ENCODE measurements around the gene VAC14. TPM values are rescaled to one million over a fixed set of nuclear protein-coding genes. Genes with fewer than 3 reads are reported as not detected.

Gene VAC14
- total RNA-seq, 2 experiments from 2014 or later: 23.0 to 23.6 TPM

DNA sequence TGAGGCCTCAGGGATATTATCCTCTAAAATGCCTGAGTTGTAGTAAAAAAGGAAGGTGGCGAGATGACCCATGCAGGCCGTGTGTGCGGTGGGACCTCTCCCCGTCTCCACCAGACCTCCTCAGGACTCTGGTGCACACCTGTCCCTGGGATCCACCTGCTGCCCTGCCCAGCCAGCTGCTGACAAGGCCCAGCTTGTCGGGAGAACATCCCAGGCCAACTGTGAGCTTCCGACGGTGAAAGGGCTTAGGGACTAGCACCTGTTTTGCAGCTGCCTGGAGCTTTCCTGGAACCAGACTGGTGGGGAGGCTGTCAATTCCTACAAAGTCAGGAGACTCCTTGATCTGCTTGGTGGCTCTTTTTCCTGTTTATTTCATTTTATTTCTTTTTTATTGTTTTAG, 143.0 kb downstream of the VAC14 start:
- Histone ChIP-seq H3K9me3 (ENCODE audit: control insufficient read depth in 1 of 2, insufficient read depth in 1 of 2, low read length in 2 of 2) (no peaks in the 10 kb centered on the region), H3K27ac (ENCODE audit: low read depth in 1 of 2, low read length in 2 of 2) (no peak overlapping the region), H3K27me3 (ENCODE audit: control insufficient read depth in 1 of 2, insufficient read depth in 2 of 2, low read length in 2 of 2) (no peaks in the 10 kb centered on the region), H3K4me1 (ENCODE audit: insufficient read depth, low read length) (peaks cover 4% of the 10 kb centered on the region), H3K4me3 (ENCODE audit: low read length) (no peak overlapping the region), H3K36me3 (ENCODE audit: insufficient read depth, low read length) (no peaks in the 10 kb centered on the region)
- no peak for TF ChIP-seq CTCF (IDR thresholded peaks at IDR 0.05)
- H3K36me3 Mint-ChIP-seq (ENCODE audit: low read depth): no peaks in the 10 kb centered on the region
- intact Hi-C loops (cut with DNase I, micrococcal nuclease): loop anchor here (10.0 kb wide), 2 partner anchors 493 to 1263 kb away; no protein-coding TSS in a partner anchor
- no peak overlapping the region for H3K4me3 Mint-ChIP-seq
- ChIA-PET CTCF (no interaction called here), POLR2A (no interaction called here)
- H3K27me3 Mint-ChIP-seq: no peaks in the 10 kb centered on the region
- peaks cover 4% of the 10 kb centered on the region for H3K4me1 Mint-ChIP-seq (ENCODE audit: low read depth)
- H3K27ac Mint-ChIP-seq: no peak overlapping the region
- DNase-seq: no peak
- H3K9me3 Mint-ChIP-seq: no peaks in the 10 kb centered on the region
- ATAC-seq (ENCODE audit: poor library complexity): no peak

DNA sequence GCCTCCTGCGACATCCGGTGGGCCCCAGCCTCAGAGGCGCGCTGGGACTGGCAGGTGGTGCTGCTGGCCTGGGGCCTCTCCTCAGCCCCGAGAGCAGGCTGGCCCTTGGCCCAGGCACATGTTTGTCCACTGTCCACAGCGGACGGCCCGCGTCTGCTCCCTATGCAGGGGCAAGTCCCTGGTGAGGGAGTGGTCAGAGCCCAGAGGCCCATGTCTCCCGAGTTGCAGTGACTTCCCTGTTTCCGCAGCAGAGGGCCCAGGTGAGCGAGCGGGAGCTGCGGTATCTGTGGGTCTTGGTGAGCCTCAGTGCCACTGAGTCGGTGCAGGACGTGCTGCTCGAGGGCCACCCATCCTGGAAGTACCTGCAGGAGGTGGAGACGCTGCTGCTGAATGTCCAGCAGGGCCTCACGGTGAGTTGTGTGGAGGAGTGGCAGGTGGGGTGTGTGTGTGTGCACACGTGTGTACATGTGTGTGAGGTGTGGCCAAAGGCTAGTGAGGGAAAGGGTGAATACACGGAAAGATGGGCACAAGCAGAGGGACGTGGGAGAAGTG, 144.2 kb downstream of the VAC14 start:
- intact Hi-C loops (cut with DNase I, micrococcal nuclease): loop anchor here (10.0 kb wide), 2 partner anchors 492 to 1262 kb away; no protein-coding TSS in a partner anchor
- Histone ChIP-seq H3K4me1 (ENCODE audit: insufficient read depth, low read length) (peaks cover 4% of the 10 kb centered on the region), H3K27ac (ENCODE audit: low read depth in 1 of 2, low read length in 2 of 2) (no peak overlapping the region), H3K9me3 (ENCODE audit: control insufficient read depth in 1 of 2, insufficient read depth in 1 of 2, low read length in 2 of 2) (no peaks in the 10 kb centered on the region), H3K4me3 (ENCODE audit: low read length) (no peak overlapping the region), H3K36me3 (ENCODE audit: insufficient read depth, low read length) (no peaks in the 10 kb centered on the region), H3K27me3 (ENCODE audit: control insufficient read depth in 1 of 2, insufficient read depth in 2 of 2, low read length in 2 of 2) (no peaks in the 10 kb centered on the region)
- no peak overlapping the region for H3K4me3 Mint-ChIP-seq
- POLR2A ChIA-PET: no interaction called here
- CTCF ChIA-PET: no interaction called here
- H3K27ac Mint-ChIP-seq: no peak overlapping the region
- DNase-seq: no peak
- ATAC-seq (ENCODE audit: poor library complexity): no peak
- H3K36me3 Mint-ChIP-seq (ENCODE audit: low read depth): no peaks in the 10 kb centered on the region
- no peaks in the 10 kb centered on the region for H3K9me3 Mint-ChIP-seq
- peaks cover 4% of the 10 kb centered on the region for H3K4me1 Mint-ChIP-seq (ENCODE audit: low read depth)
- no peaks in the 10 kb centered on the region for H3K27me3 Mint-ChIP-seq
- TF ChIP-seq CTCF (IDR thresholded peaks at IDR 0.05): no peak

GRCh38 chr16:70656065-70656711, 144.8 kb downstream of the VAC14 start:
- ChIA-PET POLR2A (no interaction called here), CTCF (no interaction called here)
- no peaks in the 10 kb centered on the region for H3K27me3 ChIP-seq (ENCODE audit: control insufficient read depth in 1 of 2, insufficient read depth in 2 of 2, low read length in 2 of 2)
- H3K27ac ChIP-seq (ENCODE audit: low read depth in 1 of 2, low read length in 2 of 2): no peak overlapping the region
- Mint-ChIP-seq H3K27ac (no peak overlapping the region), H3K4me3 (no peak overlapping the region), H3K27me3 (no peaks in the 10 kb centered on the region), H3K4me1 (ENCODE audit: low read depth) (peaks cover 4% of the 10 kb centered on the region), H3K36me3 (ENCODE audit: low read depth) (no peaks in the 10 kb centered on the region), H3K9me3 (no peaks in the 10 kb centered on the region)
- no peaks in the 10 kb centered on the region for H3K36me3 ChIP-seq (ENCODE audit: insufficient read depth, low read length)
- DNase-seq (no peak), ATAC-seq (ENCODE audit: poor library complexity) (no peak)
- H3K9me3 ChIP-seq (ENCODE audit: control insufficient read depth in 1 of 2, insufficient read depth in 1 of 2, low read length in 2 of 2): no peaks in the 10 kb centered on the region
- no peak overlapping the region for H3K4me3 ChIP-seq (ENCODE audit: low read length)
- TF ChIP-seq CTCF (IDR thresholded peaks at IDR 0.05): no peak
- H3K4me1 ChIP-seq (ENCODE audit: insufficient read depth, low read length): peaks cover 4% of the 10 kb centered on the region
- intact Hi-C loops (cut with DNase I, micrococcal nuclease): loop anchor here (10.0 kb wide), 2 partner anchors 491 to 1261 kb away; no protein-coding TSS in a partner anchor

All from CD4-positive, alpha-beta T cell (primary cell).